SK-MEL-5 (cell line): ENCODE results near the gene SLC6A5. TPM values are rescaled to one million over a fixed set of nuclear protein-coding genes. Genes with fewer than 3 reads are reported as not detected.

Experiments used
- DNase-seq: peaks from one replicate; pipeline ENCODE4 v3.0.0-alpha.2; 2016; ENCODE audit warnings: low read depth, low spot score
- in situ Hi-C: cut with HindIII; loops from 2 replicates; pipeline ENCODE4 v1.10.0; 2016; ENCODE audit warnings: low sequenced_read_pairs, high pct_unique_total_duplicates, low pct_unique_long_range_greater_than_20kb
- total RNA-seq: library from RNA; depleted of rRNA; stranded (reverse); fragments of >200 nt; shearing (Covaris generic); gene quantifications from 2 replicates; pipeline ENCODE4 v1.2.3, GENCODE V29; 2014

SLC6A5 gene
- total RNA-seq, 1 experiment from 2014 or later: not detected

GRCh38 chr11:20647976-20648565 is 48.7 kb downstream of the SLC6A5 start:
- in situ Hi-C loops: no loop called here
- peak; percentile 72 for DNase-seq

- in situ Hi-C loops: no loop called here
- no peak for DNase-seq
Measured at GRCh38 chr11:20652150-20652806, 52.9 kb downstream of the SLC6A5 start.

DNA sequence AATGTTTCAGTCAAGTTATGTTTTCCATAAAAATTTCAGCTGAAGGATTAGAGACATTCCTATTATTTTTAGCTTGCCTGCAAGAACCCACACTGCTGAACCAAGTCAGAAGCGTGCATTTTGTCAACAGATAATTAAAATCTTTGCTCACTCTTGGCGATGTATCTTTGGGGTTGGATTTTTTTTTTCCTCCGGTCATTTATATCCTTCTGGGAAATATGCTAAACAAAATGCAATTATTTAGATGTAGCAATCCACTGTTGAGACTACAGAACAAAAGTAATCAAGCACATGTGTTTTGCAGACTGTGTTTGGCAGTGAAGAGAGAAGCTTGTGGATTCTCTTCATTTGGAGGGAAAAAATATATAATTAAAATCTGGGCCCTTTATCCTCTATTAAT is 54.6 kb downstream of the SLC6A5 start:
- no peak for DNase-seq
- in situ Hi-C loops: no loop called here

DNA sequence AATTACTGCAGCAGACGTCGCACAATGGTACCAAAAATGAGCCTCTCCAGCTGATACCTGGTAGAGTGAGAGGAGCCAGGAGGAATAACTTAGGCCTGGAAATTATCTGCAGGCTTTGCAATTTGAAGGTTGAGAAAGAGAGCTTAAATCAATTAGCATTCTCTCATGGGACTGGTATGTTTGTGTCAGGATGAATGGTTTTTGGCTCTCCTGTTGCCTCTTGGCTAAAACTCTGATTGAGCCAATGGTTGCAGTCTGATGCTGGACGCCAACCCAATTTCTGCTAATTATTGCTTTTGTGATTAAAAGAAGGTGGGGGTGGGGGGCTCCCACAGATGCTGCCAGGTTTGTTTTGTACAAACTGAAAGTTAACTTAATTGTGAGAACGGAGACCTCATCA is 57.5 kb downstream of the SLC6A5 start:
- in situ Hi-C loops: no loop called here
- no peak for DNase-seq

DNA sequence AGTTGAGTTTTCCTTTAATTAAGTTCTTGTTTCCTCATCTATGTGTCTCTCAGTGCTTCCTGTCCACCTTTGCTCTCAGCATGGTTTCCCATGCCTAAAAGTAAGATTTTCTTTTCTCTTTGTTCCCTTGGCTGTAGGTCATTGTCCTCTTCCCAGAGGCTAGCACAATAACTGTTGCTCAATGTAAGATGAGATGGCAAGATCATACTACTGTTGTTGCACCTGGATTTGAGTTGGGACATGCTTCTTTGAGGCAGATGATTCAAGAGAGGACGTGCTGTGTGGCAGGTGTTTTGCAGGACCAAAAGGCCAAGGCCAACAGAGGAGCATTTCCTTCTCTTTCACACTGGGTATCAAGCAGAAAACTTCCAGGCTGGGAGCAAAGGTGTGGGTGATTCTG is 58.7 kb downstream of the SLC6A5 start:
- no peak for DNase-seq

DNA sequence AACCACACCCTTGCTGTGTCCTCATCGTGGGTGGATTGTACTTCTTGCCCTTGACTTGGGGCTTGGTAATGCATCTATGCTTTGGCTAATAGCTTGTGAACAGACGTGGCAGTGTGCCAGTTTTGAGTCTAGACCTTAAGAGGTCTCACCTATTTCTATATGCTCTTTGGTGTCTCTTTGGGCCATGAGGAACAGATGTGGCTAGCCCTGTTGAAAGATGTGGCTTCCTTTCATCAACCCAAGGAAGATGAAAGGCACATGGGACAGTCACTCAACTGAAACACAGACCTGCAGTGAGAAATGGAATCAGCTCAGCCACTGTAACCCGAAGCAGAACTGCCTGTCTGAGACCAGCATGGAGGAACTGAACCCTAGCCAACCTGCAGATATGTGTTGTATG is 62.0 kb downstream of the SLC6A5 start:
- in situ Hi-C loops: no loop called here
- DNase-seq: no peak

More for the DNA sequence above, 58.7 kb downstream of the SLC6A5 start:
- in situ Hi-C loops: no loop called here

DNA sequence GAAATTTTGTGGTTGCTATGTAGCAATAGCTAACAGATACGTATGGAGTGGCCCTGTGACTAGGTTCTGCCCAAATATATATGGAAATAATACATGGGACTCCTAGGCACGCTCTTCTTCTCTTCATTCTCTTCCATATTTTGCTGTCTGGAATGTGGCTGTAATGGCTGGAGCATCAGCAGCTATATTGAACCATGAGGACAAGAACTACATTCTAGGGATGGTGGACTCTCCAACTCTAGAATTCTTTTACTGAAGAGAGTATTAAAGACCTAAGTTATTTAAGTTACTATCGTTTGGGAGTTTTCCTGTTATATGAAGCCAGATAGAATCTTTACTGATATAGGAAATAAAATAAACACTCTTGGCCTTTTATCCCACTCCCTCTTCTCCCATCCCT is 62.4 kb downstream of the SLC6A5 start:
- in situ Hi-C loops: no loop called here
- no peak for DNase-seq

- in situ Hi-C loops: no loop called here
- no peak for DNase-seq
Measured at GRCh38 chr11:20668131-20668809, 68.9 kb downstream of the SLC6A5 start.

GRCh38 chr11:20668844-20669819 is 69.7 kb downstream of the SLC6A5 start, which contains the start of gene NELL1:
TSS of gene NELL1 (plus strand) at chr11:20669586.
- no peak for DNase-seq
- in situ Hi-C loops: no loop called here

DNA sequence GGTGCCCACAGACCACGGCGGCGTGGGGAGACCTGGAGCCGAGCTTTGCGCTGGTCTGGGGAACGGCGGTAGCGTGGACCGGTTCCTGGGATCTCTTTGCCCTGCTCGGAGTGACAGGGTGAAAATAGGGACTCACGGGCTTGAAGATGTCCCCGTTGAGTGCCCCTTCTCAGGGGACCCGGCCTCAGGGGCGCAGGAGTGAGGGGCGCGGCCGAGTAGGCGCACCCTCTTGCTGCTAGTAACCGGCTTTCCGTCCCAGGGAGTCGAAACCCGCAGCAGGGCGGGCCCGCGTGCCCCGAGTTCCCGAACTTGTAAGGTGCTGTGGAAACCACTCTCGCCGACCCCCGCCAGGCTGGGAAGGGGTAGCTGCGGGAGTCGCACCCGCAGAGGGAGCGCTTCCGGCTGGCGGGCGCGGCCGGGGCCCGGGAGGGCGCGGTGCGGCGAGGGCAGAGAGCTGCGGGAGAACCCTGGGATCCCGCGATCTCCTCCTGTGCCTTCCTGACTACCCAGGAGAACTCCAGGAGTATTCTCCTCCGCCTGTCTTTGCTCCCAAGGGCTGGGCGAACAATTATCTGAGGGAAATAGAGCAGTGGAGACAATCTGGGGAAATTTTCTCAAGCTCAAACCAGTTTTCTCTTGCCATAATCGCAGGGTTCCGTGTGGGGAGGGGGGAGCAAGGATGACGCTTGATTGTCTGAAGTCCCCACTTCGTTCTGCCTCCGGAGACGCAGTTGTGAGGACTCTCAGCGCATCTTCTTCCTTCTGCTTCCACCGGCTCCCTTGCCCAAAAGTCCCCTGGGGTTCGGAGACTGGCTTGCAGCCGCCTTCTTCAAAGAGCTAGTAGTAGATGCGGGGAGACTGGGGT is 70.6 kb downstream of the SLC6A5 start:
- in situ Hi-C loops: no loop called here
- DNase-seq: no peak

DNA sequence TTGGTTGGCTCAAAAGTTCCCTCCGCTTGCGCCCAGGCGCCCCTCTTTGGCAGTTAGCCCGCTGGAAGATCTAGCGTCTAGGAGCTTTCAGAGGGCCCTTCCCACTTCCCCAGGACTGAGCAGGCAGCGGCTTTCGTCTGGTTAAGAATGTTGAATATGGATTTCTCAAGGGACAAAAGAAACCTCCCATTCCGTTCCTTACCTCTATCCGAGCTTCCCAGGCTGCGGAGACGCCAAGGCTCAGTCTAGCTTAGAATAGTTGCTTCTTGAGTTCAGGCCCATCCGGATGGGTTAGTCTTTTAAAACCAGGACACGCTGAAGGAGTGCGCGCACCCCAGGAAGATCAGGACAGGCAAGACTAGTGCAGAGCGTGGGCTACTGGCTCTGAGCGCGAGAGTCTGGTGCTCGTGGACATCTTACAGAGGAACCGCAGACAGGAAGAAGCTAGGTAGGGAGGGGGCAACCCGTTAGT is 71.6 kb downstream of the SLC6A5 start:
- no peak for DNase-seq
- in situ Hi-C loops: no loop called here

- peak; percentile 49 for DNase-seq
- in situ Hi-C loops: no loop called here
Measured at GRCh38 chr11:20671856-20672546, 72.6 kb downstream of the SLC6A5 start.

DNA sequence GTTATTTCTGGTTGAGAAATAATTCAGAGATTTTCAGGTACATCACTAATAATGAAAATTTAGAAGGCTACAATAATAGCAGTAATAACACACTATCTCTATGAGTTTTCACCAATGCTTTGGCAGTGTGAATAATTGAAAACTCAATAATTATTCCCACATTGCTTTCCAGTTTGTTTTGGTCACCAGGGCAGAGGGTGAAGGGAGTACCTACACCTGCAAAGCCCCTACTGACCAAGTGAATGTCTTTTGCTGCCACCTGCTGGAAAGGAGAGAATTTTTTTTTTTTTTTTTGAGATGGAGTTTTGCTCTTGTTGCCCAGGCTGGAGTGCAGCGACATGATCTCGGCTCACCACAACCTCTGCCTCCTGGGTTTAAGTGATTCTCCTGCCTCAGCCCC is 73.2 kb downstream of the SLC6A5 start:
- in situ Hi-C loops: no loop called here
- DNase-seq: peak; percentile 33

GRCh38 chr11:20676658-20677057 is 77.2 kb downstream of the SLC6A5 start:
- no peak for DNase-seq
- in situ Hi-C loops: no loop called here

- no peak for DNase-seq
- in situ Hi-C loops: no loop called here
Measured at GRCh38 chr11:20688761-20689160, 89.4 kb downstream of the SLC6A5 start.

DNA sequence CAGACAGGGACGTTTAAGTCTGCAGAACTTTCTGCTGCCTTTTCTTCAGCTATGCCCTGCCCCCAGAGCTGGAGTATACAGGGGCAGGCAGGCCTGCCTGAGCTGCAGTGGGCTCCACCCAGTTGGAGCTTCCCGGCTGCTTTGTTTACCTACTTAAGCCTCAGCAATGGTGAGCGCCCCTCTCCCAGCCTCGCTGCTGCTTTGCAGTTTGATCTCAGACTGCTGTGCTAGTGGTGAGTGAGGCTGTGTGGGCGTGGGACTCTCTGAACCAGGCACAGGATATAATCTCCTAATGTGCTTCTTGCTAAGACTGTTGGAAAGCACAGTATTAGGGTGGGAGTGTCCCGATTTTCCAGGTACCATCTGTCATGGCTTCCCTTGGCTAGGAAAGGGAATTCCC is 108.5 kb downstream of the SLC6A5 start:
- in situ Hi-C loops: no loop called here
- DNase-seq: no peak
